Central memory CD8-positive, alpha-beta T cell (primary cell): ENCODE results near the gene TMEFF1.

Experiments
- ATAC-seq: fragments of 150-1000 bp; cut with Tn5 transposase; replicated peaks from 2 replicates; pipeline ENCODE4 v1.10.0; 2022; ENCODE audit warnings: mild to moderate bottlenecking, moderate FRiP score, moderate number of reproducible peaks; ENCODE audit not compliant: poor library complexity, severe bottlenecking; ENCODE audit errors: extremely low read depth
- DNase-seq, 2 donors: peaks; one replicate each; pipeline ENCODE4 v3.0.0; 2021; ENCODE audit warnings: low spot score in 2 of 2
- H3K27ac Mint-ChIP-seq: one replicate; pipeline ENCODE4 v1.8.0; 2022; ENCODE audit warnings: low read depth, mild to moderate bottlenecking, moderate library complexity, mixed read lengths
- H3K27me3 Mint-ChIP-seq: one replicate; pipeline ENCODE4 v1.8.0; 2022; ENCODE audit warnings: mixed read lengths
- H3K36me3 Mint-ChIP-seq: one replicate; pipeline ENCODE4 v1.8.0; 2022; ENCODE audit warnings: mild to moderate bottlenecking, moderate library complexity, mixed read lengths; ENCODE audit not compliant: insufficient read depth
- H3K4me1 Mint-ChIP-seq: one replicate; pipeline ENCODE4 v1.8.0; 2022; ENCODE audit warnings: mixed read lengths
- H3K4me3 Mint-ChIP-seq: one replicate; pipeline ENCODE4 v1.8.0; 2022; ENCODE audit warnings: mild to moderate bottlenecking, moderate library complexity, mixed read lengths
- H3K9me3 Mint-ChIP-seq: one replicate; pipeline ENCODE4 v1.8.0; 2022; ENCODE audit warnings: mixed read lengths

The TMEFF1 gene

DNA sequence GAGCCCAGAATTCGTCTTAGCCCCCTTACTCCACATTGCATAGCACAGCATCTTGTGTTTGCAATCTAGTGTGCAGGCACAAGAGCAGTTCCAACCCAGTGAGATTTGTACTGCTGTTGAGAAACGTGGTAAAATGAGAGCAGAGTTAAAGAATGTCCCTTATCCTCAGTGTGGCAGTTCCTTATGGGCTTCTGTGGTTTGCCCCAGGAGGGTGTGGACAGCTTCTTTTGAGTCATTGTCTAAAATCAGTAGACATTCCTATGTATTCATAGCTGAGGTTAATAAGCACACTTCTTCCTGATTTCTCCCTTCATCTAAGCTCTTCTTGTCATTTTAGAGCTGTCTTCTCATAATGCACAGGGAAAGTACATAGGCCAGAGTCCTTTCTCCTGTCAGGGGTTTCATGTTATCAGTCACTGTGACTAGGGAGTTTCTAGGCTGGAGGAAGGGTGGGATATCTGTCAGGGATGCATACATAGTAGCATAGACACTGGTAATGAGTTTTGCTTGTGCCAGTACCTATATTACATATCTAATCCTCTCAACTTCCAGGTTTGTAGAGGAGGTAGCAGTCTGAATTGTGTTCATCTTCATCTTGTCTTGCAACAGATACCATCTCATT is 102.9 kb downstream of the TMEFF1 start:
- H3K27me3 Mint-ChIP-seq: no peaks in the 10 kb centered on the region
- no peak overlapping the region for H3K4me3 Mint-ChIP-seq
- DNase-seq: no peak
- H3K4me1 Mint-ChIP-seq: no peaks in the 10 kb centered on the region
- no peak for ATAC-seq
- H3K27ac Mint-ChIP-seq: no peak overlapping the region
- H3K9me3 Mint-ChIP-seq: no peaks in the 10 kb centered on the region
- no peaks in the 10 kb centered on the region for H3K36me3 Mint-ChIP-seq

DNA sequence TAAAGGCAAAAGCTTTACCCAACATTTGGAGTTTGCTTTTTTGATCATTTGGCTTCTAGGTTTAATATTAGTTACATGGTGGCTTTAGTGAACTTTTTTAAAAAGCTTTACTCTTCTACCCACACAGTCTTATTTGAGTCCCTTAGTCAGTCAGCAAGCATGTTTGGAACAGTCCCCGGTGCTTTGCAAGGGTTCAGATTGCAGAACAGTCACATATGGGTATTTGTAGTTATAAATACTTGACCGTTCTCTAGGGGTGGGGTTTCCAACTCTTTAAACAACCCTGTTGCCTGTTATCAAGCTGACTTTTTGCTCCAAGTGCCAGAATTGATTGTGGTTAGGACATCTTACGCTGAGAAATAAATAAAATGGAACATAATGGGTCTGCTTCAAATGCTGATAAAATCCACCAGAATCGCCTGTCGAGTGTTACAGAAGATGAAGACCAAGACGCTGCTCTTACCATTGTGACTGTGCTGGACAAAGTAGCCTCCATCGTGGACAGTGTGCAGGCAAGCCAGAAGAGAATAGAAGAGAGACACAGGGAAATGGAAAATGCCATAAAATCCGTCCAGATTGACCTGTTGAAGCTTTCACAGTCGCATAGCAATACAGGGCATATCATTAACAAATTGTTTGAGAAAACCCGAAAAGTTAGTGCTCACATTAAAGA is 105.0 kb downstream of the TMEFF1 start, which contains the start of gene CAVIN4:
TSS of gene CAVIN4 (plus strand) at position 304 of the 673 bp plus-strand sequence. CDS start at position 369, 65 bp downstream.
- Mint-ChIP-seq H3K27me3 (no peaks in the 10 kb centered on the region), H3K27ac (no peak within 1 kb of the TSS), H3K4me1 (no peaks in the 10 kb centered on the region), H3K4me3 (no peak within 1 kb of the TSS), H3K36me3 (no peaks in the 10 kb centered on the region), H3K9me3 (no peaks in the 10 kb centered on the region)
- no peak for ATAC-seq
- no peak for DNase-seq

DNA sequence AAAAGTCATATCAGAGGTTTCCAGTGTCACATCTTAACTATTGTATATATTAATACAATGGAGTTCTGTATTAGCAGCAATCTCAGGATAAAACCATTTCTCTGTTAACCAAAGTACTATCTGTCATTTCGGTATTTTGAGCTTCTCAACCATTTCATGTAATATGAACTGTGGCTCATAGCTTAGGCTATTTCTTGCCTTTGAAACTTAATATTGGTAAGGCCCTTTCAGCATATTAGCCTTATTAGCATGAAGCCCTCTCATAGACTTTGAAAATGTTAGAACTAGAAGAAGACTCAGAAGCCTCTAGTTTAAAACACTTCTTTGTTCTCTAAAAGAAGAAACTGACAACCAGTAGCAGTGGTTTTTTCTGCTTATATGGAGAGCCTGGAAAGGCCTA is 105.7 kb downstream of the TMEFF1 start:
- H3K27ac Mint-ChIP-seq: no peak overlapping the region
- H3K4me1 Mint-ChIP-seq: no peaks in the 10 kb centered on the region
- H3K36me3 Mint-ChIP-seq: no peaks in the 10 kb centered on the region
- DNase-seq (no peak), ATAC-seq (no peak)
- H3K9me3 Mint-ChIP-seq: no peaks in the 10 kb centered on the region
- H3K4me3 Mint-ChIP-seq: no peak overlapping the region
- H3K27me3 Mint-ChIP-seq: no peaks in the 10 kb centered on the region

DNA sequence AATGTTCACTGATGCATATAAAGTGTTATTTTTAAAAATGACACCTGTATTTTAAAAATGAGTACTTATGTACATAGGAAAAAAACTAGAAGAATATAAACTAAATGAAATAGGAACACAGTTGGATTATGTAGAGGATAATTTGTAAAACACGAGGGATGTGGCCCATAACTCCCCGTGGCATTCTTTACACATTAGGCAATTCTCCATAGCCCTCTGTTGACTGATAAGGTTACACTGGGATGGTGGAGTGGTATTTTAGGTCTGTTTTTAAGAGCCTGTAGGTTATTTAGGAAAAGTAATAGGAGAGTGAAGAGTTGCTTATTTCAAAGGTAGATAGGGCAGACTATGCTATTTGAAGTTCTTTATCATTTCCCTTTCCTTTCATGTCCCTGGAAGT is 106.7 kb downstream of the TMEFF1 start:
- no peak overlapping the region for H3K4me3 Mint-ChIP-seq
- no peaks in the 10 kb centered on the region for H3K36me3 Mint-ChIP-seq
- no peak for DNase-seq
- ATAC-seq: no peak
- H3K27ac Mint-ChIP-seq: no peak overlapping the region
- no peaks in the 10 kb centered on the region for H3K27me3 Mint-ChIP-seq
- no peaks in the 10 kb centered on the region for H3K9me3 Mint-ChIP-seq
- H3K4me1 Mint-ChIP-seq: no peaks in the 10 kb centered on the region

DNA sequence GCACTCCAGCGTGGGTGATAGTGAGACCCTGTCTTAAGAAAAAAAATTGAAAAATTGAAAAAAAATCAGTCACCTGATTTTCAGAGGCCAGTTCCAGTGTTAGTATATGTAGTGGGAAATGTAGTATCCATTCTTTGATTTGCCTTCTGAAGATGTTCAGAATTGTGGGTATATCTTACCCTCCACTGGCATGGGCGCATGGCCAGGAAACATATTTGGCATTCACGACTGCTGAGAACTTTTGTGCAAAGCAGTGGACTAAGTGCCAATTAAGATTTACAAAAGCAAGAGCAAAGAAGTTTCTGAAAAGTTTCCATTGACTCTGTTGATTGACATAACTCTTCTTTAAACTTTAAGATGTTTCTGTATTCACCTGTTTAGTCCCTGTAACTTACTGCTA is 107.3 kb downstream of the TMEFF1 start:
- no peak for ATAC-seq
- H3K36me3 Mint-ChIP-seq: no peaks in the 10 kb centered on the region
- no peak overlapping the region for H3K27ac Mint-ChIP-seq
- H3K27me3 Mint-ChIP-seq: no peaks in the 10 kb centered on the region
- no peak for DNase-seq
- H3K4me3 Mint-ChIP-seq: no peak overlapping the region
- no peaks in the 10 kb centered on the region for H3K9me3 Mint-ChIP-seq
- H3K4me1 Mint-ChIP-seq: no peaks in the 10 kb centered on the region

DNA sequence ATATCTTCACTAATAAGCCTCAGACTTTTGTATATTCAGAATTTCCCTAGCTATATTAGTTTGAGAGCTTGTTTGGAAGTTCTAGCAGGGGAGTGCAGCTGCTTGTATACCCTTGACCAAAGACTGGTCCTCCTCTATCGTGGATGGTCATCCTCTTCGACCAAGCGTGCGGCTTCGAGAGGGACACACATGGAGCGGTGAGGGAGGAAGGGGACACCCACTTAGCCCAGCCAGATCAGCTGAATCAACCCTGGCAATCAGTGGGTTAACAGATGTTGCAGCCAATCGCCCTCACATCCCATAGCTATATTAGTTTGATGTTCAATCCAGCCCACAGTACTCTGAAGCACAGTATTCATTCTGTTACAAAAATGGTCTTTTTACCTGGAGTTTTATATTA is 108.1 kb downstream of the TMEFF1 start:
- Mint-ChIP-seq H3K36me3 (no peaks in the 10 kb centered on the region), H3K4me3 (no peak overlapping the region), H3K27me3 (no peaks in the 10 kb centered on the region), H3K27ac (no peak overlapping the region), H3K4me1 (no peaks in the 10 kb centered on the region), H3K9me3 (no peaks in the 10 kb centered on the region)
- DNase-seq: no peak
- no peak for ATAC-seq

DNA sequence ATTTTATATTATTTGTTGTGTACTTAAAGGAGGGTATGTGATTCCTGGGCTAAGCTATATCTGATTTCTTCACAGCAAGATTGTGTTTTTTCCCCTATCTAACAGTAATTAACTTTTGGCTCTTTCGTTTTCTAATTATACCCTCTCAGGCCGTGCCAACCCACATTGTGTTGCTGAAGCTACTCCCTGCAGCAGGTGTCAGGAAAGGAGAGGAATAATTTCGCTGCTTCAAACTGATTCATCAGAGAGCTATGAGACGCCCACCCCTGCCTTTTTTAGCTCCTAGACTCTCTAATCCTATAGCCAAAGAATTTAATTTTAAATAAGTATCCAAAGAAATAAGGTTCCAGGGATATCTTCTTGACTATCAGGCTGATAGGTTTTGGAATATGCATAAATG is 108.7 kb downstream of the TMEFF1 start:
- no peaks in the 10 kb centered on the region for H3K36me3 Mint-ChIP-seq
- DNase-seq (no peak), ATAC-seq (no peak)
- H3K27ac Mint-ChIP-seq: no peak overlapping the region
- H3K4me1 Mint-ChIP-seq: no peaks in the 10 kb centered on the region
- no peaks in the 10 kb centered on the region for H3K9me3 Mint-ChIP-seq
- H3K27me3 Mint-ChIP-seq: no peaks in the 10 kb centered on the region
- no peak overlapping the region for H3K4me3 Mint-ChIP-seq

DNA sequence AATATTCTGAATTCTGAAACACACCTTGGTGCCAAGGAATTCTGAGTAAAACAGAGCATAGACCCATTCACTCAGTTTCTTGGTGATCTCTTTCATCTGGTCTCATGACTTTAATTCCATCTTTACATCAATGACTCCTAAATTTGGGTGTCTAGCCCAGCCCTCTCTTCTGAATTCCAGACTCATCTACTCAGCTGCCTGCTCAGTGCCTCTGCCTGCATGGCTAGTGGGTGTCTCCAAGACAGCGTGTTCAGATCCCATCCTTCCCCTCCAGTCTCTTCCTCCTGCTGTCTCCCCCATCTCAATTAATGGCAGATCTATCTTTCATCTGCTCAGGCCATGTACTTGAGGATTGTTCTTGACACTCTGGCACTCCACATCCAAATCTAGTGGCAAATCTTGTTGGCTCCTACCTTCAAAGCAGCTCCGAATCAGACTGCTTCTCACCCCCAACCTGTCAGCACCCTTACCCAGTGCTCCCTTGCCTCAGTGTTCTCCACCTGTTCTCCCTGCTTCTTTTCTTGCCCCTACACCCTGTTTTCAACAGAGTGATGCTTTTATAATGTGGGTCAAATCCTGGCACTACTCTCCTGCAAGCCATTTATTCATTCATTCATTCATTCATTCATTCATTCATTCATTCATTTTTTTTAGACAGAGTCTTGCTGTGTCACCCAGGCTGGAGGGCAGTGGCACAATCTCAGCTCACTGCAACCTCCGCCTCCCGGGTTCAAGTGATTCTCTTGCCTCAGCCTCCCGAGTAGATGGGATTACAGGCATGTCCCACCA is 110.3 kb downstream of the TMEFF1 start:
- no peaks in the 10 kb centered on the region for H3K36me3 Mint-ChIP-seq
- no peak overlapping the region for H3K4me3 Mint-ChIP-seq
- DNase-seq: no peak
- no peaks in the 10 kb centered on the region for H3K4me1 Mint-ChIP-seq
- no peaks in the 10 kb centered on the region for H3K9me3 Mint-ChIP-seq
- ATAC-seq: no peak
- no peaks in the 10 kb centered on the region for H3K27me3 Mint-ChIP-seq
- no peak overlapping the region for H3K27ac Mint-ChIP-seq

DNA sequence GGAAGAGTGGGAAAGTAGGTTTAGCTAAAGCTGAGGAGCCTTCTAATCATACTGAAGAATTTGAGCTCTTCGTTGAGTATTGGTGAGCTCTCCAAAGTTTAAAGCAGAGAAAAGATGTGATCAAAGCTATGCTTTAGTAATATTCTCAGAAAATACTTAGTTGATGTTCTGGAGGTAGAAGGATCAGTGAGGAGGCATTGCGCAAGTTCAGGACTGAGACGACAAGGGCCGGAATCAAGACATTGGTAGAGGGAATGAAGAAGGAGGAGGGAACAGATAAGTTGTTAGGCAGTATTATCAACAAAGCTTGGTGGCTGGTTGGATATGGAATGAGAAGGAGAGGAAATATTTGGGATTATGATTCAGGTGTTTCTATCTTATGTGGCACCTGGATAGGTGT is 112.0 kb downstream of the TMEFF1 start:
- no peaks in the 10 kb centered on the region for H3K4me1 Mint-ChIP-seq
- no peaks in the 10 kb centered on the region for H3K36me3 Mint-ChIP-seq
- no peaks in the 10 kb centered on the region for H3K27me3 Mint-ChIP-seq
- no peak overlapping the region for H3K4me3 Mint-ChIP-seq
- H3K9me3 Mint-ChIP-seq: no peaks in the 10 kb centered on the region
- DNase-seq (no peak), ATAC-seq (no peak)
- no peak overlapping the region for H3K27ac Mint-ChIP-seq

DNA sequence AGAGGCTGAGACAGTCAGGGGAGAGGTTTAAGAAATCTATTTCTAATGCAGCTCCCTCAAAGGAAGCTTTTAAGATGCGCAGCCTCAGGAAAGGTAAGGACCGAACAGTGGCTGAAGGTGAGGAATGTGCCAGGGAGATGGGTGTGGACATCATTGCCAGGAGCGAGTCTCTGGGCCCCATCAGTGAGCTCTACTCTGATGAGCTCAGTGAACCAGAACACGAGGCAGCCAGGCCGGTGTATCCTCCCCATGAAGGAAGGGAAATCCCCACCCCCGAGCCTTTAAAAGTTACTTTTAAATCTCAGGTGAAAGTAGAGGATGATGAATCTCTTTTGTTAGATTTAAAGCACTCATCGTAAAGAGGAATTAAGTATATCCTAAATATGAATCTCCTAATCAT is 113.1 kb downstream of the TMEFF1 start:
- no peak for DNase-seq
- no peaks in the 10 kb centered on the region for H3K9me3 Mint-ChIP-seq
- no peaks in the 10 kb centered on the region for H3K27me3 Mint-ChIP-seq
- no peaks in the 10 kb centered on the region for H3K4me1 Mint-ChIP-seq
- ATAC-seq: no peak
- H3K4me3 Mint-ChIP-seq: no peak overlapping the region
- no peak overlapping the region for H3K27ac Mint-ChIP-seq
- H3K36me3 Mint-ChIP-seq: no peaks in the 10 kb centered on the region

DNA sequence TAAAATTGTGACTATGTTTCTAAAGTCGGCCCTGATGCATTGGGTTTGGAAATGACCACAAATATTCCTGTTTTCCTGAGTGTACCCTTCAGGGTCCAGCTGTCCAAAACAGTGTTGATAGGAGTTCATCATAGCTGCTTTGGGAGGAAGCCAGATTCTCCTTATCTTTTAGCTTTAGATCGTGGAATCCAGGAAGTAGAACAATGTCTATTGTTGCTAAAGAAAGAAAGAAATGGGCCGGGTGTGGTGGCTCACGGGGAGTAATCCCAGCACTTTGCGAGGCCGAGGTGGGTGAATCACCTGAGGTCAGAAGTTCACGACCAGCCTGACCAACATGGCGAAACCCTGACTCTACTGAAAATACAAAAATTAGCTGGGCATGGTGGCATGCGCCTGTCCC is 114.4 kb downstream of the TMEFF1 start:
- DNase-seq (no peak), ATAC-seq (no peak)
- Mint-ChIP-seq H3K27ac (no peak overlapping the region), H3K36me3 (no peaks in the 10 kb centered on the region), H3K4me1 (no peaks in the 10 kb centered on the region), H3K27me3 (no peaks in the 10 kb centered on the region), H3K4me3 (no peak overlapping the region), H3K9me3 (no peaks in the 10 kb centered on the region)

DNA sequence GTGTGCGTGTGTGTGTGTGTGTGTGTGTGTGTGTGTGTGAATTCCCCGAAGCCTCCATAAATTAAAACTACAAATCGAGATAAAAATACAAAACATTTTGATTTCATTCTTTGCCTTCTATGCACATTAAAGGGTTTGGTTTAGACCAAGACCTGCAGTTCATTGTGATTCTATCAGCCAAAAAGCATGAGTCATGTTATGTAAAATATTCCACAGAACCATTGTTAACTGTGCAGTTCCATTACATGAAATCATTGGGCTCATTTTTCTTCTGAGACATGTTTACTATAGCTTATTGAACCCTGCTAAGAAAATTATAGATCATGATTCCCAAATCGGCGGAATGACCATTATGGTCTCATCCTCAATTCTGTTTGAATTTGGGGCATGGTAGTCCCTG is 116.6 kb downstream of the TMEFF1 start:
- DNase-seq (no peak), ATAC-seq (no peak)
- H3K36me3 Mint-ChIP-seq: no peaks in the 10 kb centered on the region
- no peaks in the 10 kb centered on the region for H3K9me3 Mint-ChIP-seq
- no peaks in the 10 kb centered on the region for H3K4me1 Mint-ChIP-seq
- no peaks in the 10 kb centered on the region for H3K27me3 Mint-ChIP-seq
- H3K4me3 Mint-ChIP-seq: no peak overlapping the region
- no peak overlapping the region for H3K27ac Mint-ChIP-seq

DNA sequence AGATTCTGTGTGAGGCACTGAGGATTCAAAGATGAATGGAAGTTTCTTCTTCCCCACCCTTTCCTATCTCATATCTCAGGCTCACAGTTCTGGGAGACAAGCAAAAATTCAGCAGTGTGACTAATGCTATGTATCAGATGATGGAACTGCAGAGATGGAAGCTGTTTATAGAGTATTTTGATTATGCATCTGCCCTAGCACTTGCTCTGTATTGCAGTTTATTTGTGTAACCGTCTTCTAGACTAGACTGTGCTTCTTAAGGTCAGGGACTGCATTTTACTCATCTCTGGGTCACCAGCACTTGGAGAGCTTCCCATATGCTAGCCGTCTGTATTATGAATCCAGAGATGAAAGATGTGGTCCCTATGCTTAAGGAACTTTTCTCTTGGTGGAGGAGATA is 117.5 kb downstream of the TMEFF1 start:
- Mint-ChIP-seq H3K4me1 (no peaks in the 10 kb centered on the region), H3K9me3 (no peaks in the 10 kb centered on the region), H3K4me3 (no peak overlapping the region), H3K27me3 (no peaks in the 10 kb centered on the region), H3K36me3 (no peaks in the 10 kb centered on the region), H3K27ac (no peak overlapping the region)
- DNase-seq (no peak), ATAC-seq (no peak)
